Measurements from ENCODE around the gene PCGF1. TPM values are rescaled to one million over a fixed set of nuclear protein-coding genes. Genes with fewer than 3 reads are reported as not detected.

Gene PCGF1
- total and polyA plus RNA-seq, 9 of the 15 experiments (the other 6 are each of a cell fraction or from before 2014, with no cell fraction given): 20.3 to 45.7 (median 29.3) TPM

- TF ChIP-seq SRF (CRISPR knock-in tag; IDR thresholded peaks at IDR 0.05) (0 out of 4 replicates have a peak, but pooled peaks of 1 of the 2 experiments have one; percentile 3), CHD7 (IDR thresholded peaks at IDR 0.05; ENCODE audit: low read depth, low read length) (no peak), ERF (CRISPR knock-in tag; IDR thresholded peaks at IDR 0.05) (no peak), CHD1 (IDR thresholded peaks at IDR 0.05; ENCODE audit: low read length) (no peak), NR4A1 (CRISPR knock-in tag; IDR thresholded peaks at IDR 0.05) (no peak), NR4A1 (tag; IDR thresholded peaks at IDR 0.05) (0 out of 2 replicates have a peak, but pooled peaks have one; percentile 46), ZNF408 (CRISPR knock-in tag; IDR thresholded peaks at IDR 0.05; ENCODE audit: low read depth) (no peak), DNMT1 (IDR thresholded peaks at IDR 0.05) (no peak), ZNF668 (CRISPR knock-in tag; IDR thresholded peaks at IDR 0.05) (no peak), ILF3 (IDR thresholded peaks at IDR 0.05; ENCODE audit: borderline replicate concordance) (no peak), NRF1 (conservative IDR thresholded peaks at IDR 0.05 in 1 of 2, IDR thresholded peaks at IDR 0.05 in 1 of 2) (0 out of 4 replicates have a peak, but pooled peaks of 1 of the 2 experiments have one; percentile 11), ARID1B (IDR thresholded peaks at IDR 0.05) (0 out of 2 replicates have a peak, but pooled peaks have one; percentile 5), THRA (IDR thresholded peaks at IDR 0.05) (no peak), GTF2F1 (IDR thresholded peaks at IDR 0.05; ENCODE audit: low read depth, low read length) (no peak), FOSL1 (tag; conservative IDR thresholded peaks at IDR 0.05) (peak; percentile 87)
Observed at GRCh38 chr2:74503506-74504475, 3.7 kb downstream of the PCGF1 start (continued).

Measured in K562 (cell line).